HL-60 (cell line): ENCODE data around the gene GATM.

Experiments
- DNase-seq, 2 experiments: peaks; one replicate each; pipeline ENCODE4 v3.0.0-alpha.2; 2010 to 2020; ENCODE audit warnings: low read depth in 1 of 2, low spot score in 1 of 2
- H3K27ac ChIP-seq: fragments of 250-450 bp; sonication (Bioruptor Pico); replicated peaks from 2 replicates; pipeline ENCODE4 v1.5.1; 2020; ENCODE audit warnings: mild to moderate bottlenecking, moderate library complexity
- H3K27me3 ChIP-seq: fragments of 250-450 bp; sonication (Bioruptor Pico); 2 replicates; pipeline ENCODE4 v1.5.1; 2021; ENCODE audit warnings: mild to moderate bottlenecking, moderate library complexity; ENCODE audit not compliant: insufficient read depth, poor library complexity, severe bottlenecking
- H3K4me3 ChIP-seq: replicated peaks from 2 replicates; pipeline ENCODE4 v1.5.1; 2011; ENCODE audit warnings: mild to moderate bottlenecking, control low read depth, low read length; ENCODE audit not compliant: insufficient read depth
- CTCF ChIP-seq: IDR thresholded peaks from one replicate; pipeline ENCODE4 v1.5.1; 2011; ENCODE audit warnings: low read length, control low read depth, inconsistent platforms; ENCODE audit not compliant: insufficient read depth
- GABPA ChIP-seq: IDR thresholded peaks from 2 replicates; pipeline ENCODE4 v1.6.1; 2012; ENCODE audit warnings: low read depth
- POLR2AphosphoS5 ChIP-seq: IDR thresholded peaks from 2 replicates; pipeline ENCODE4 v1.6.1; 2012; ENCODE audit warnings: low read depth
- REST ChIP-seq: IDR thresholded peaks from 2 replicates; pipeline ENCODE4 v1.6.1; 2012; ENCODE audit warnings: low read depth; ENCODE audit not compliant: insufficient replicate concordance
- SPI1 ChIP-seq: IDR thresholded peaks from 2 replicates; pipeline ENCODE4 v1.6.1; 2012; ENCODE audit warnings: low read depth, mild to moderate bottlenecking, borderline replicate concordance

GATM gene

GRCh38 chr15:45407786-45408185 lies 29.4 kb upstream of the GATM start:
- H3K27ac ChIP-seq, result no peak overlapping the region
- DNase-seq, result no peak
- no peaks in the 10 kb centered on the region for H3K27me3 ChIP-seq
- no peak overlapping the region for H3K4me3 ChIP-seq
- TF ChIP-seq REST (no peak), GABPA (no peak), POLR2AphosphoS5 (no peak), CTCF (no peak), SPI1 (no peak)

- peak in 1 of 2 experiments; percentile 23 for DNase-seq
- Histone ChIP-seq H3K4me3 (peak overlapping the region; percentile 76), H3K27ac (peak overlapping the region; percentile 88), H3K27me3 (no peaks in the 10 kb centered on the region)
- TF ChIP-seq REST (peak; percentile 26), POLR2AphosphoS5 (no peak)
Observed at GRCh38 chr15:45402955-45403877, 24.9 kb upstream of the GATM start.

GRCh38 chr15:45402162-45402954 lies 24.0 kb upstream of the GATM start:
- peak; percentile 97 to 98 for DNase-seq
- peak overlapping the region; percentile 76 for H3K4me3 ChIP-seq
- no peak for TF ChIP-seq CTCF
- TF ChIP-seq SPI1, result peak; percentile 94
- TF ChIP-seq POLR2AphosphoS5, result peak; percentile 65
- TF ChIP-seq REST, result no peak
- peak; percentile 81 for TF ChIP-seq GABPA
- peak overlapping the region; percentile 88 for H3K27ac ChIP-seq
- no peaks in the 10 kb centered on the region for H3K27me3 ChIP-seq
